Measurements from ENCODE around the gene ZFP90. TPM values are rescaled to one million over a fixed set of nuclear protein-coding genes. Genes with fewer than 3 reads are reported as not detected.

ZFP90 gene
- total RNA-seq, 2 donors from 2014 or later, result 20.4 to 33.2 TPM

DNA sequence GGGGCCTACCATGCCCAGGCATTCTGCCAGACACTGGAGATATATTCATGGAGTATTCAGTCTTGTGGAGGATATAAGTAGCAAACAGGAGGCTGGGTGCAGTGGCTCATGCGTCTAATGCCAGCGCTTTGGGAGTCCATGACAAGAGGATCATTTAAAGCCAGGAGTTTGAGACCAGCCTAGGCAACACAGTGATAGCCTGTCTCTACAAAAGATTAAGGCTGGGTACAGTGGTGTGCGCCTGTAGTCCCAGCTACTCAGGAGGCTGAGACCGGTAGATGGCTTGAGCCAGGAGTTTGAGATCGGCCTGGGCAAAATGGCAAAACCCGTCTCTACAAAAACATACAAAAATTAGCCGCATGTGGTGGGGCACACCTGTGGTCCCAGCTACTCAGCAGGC, 68.4 kb downstream of the ZFP90 start:
- Mint-ChIP-seq H3K36me3 (ENCODE audit: low read depth) (no peaks in the 10 kb centered on the region), H3K4me1 (peaks cover 6% of the 10 kb centered on the region), H3K9me3 (peaks cover 3% of the 10 kb centered on the region), H3K27ac (no peak overlapping the region), H3K27me3 (ENCODE audit: insufficient read depth) (no peaks in the 10 kb centered on the region), H3K4me3 (no peak overlapping the region)
- 87 to 90% methylated on average over 7 of the region's 7 CpGs for WGBS, 2 experiments (ENCODE audit: insufficient coverage in 1 of 2, insufficient read length in 1 of 2)
- Histone ChIP-seq H3K9me3 (ENCODE audit: control insufficient read depth, low read length) (no peaks in the 10 kb centered on the region), H3K9ac (ENCODE audit: extremely low read depth, low read length, poor library complexity, severe bottlenecking) (no peak overlapping the region), H3K4me3 (ENCODE audit: low read length) (no peak overlapping the region), H3K4me1 (ENCODE audit: control insufficient read depth, insufficient read depth, low read length) (no peaks in the 10 kb centered on the region), H3K27ac (ENCODE audit: low read depth, low read length) (no peak overlapping the region), H3K36me3 (ENCODE audit: control insufficient read depth, insufficient read depth, low read length) (no peaks in the 10 kb centered on the region), H3K27me3 (ENCODE audit: control insufficient read depth, insufficient read depth, low read length, poor library complexity, severe bottlenecking) (no peaks in the 10 kb centered on the region)
- no peak for DNase-seq
- TF ChIP-seq, protein P1, sequence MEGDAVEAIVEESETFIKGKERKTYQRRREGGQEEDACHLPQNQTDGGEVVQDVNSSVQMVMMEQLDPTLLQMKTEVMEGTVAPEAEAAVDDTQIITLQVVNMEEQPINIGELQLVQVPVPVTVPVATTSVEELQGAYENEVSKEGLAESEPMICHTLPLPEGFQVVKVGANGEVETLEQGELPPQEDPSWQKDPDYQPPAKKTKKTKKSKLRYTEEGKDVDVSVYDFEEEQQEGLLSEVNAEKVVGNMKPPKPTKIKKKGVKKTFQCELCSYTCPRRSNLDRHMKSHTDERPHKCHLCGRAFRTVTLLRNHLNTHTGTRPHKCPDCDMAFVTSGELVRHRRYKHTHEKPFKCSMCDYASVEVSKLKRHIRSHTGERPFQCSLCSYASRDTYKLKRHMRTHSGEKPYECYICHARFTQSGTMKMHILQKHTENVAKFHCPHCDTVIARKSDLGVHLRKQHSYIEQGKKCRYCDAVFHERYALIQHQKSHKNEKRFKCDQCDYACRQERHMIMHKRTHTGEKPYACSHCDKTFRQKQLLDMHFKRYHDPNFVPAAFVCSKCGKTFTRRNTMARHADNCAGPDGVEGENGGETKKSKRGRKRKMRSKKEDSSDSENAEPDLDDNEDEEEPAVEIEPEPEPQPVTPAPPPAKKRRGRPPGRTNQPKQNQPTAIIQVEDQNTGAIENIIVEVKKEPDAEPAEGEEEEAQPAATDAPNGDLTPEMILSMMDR (conservative IDR thresholded peaks at IDR 0.05), result no peak

DNA sequence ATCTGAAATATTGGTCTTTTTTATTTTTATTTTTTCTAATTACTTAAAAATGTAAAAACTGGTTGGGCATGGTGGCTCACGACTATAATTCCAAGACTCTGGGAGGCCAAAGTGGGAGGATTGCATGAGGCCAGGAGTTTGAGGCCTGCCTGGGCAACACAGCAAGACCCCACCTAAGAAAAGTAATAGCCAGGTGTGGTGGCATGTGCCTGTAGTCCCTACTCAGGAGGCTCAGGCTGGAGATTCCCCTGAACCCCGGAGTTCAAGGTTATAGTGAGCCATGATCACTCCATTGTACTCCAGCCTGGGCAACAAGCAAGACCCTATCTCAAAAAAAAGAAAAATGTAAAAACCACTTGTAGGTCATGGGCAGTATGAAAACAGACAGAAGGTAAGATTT, 69.2 kb downstream of the ZFP90 start:
- TF ChIP-seq, protein P1 (conservative IDR thresholded peaks at IDR 0.05), result no peak
- H3K27ac ChIP-seq (ENCODE audit: low read depth, low read length), result no peak overlapping the region
- Mint-ChIP-seq H3K4me1 (peaks cover 6% of the 10 kb centered on the region), H3K27me3 (ENCODE audit: insufficient read depth) (no peaks in the 10 kb centered on the region), H3K9me3 (peaks cover 9% of the 10 kb centered on the region), H3K27ac (no peak overlapping the region), H3K36me3 (ENCODE audit: low read depth) (no peaks in the 10 kb centered on the region), H3K4me3 (no peak overlapping the region)
- no peak overlapping the region for H3K4me3 ChIP-seq (ENCODE audit: low read length)
- no peaks in the 10 kb centered on the region for H3K27me3 ChIP-seq (ENCODE audit: control insufficient read depth, insufficient read depth, low read length, poor library complexity, severe bottlenecking)
- H3K36me3 ChIP-seq (ENCODE audit: control insufficient read depth, insufficient read depth, low read length), result no peaks in the 10 kb centered on the region
- 91 to 100% methylated on average over 1 to 2 of the region's 2 CpGs for WGBS, 2 experiments (ENCODE audit: insufficient coverage in 1 of 2, insufficient read length in 1 of 2)
- H3K9ac ChIP-seq (ENCODE audit: extremely low read depth, low read length, poor library complexity, severe bottlenecking), result no peak overlapping the region
- peaks cover 3% of the 10 kb centered on the region for H3K9me3 ChIP-seq (ENCODE audit: control insufficient read depth, low read length)
- no peak for DNase-seq
- H3K4me1 ChIP-seq (ENCODE audit: control insufficient read depth, insufficient read depth, low read length), result no peaks in the 10 kb centered on the region

DNA sequence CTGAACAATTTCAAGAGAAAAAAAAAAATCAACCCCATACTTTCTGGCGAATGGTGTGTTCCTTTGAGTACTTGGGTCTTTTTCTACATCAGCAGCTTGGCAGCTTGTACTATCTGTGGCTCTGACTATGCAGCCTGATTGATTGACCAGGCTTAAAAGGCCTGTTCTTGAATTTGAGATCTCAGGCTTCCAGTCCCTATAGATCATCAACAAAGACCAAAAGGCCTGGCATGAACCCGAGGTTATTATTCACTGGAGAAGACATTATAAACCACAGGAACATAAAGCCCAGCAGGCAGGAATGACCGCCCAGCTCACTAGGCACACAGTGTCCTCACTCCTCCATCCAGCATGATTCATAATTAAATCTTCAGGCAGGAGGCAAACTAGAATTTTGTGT, 73.9 kb downstream of the ZFP90 start:
- H3K9me3 Mint-ChIP-seq, result peaks cover 23% of the 10 kb centered on the region
- peaks cover 5% of the 10 kb centered on the region for H3K27me3 Mint-ChIP-seq (ENCODE audit: insufficient read depth)

More for the DNA sequence above, 73.9 kb downstream of the ZFP90 start:
- WGBS, 2 experiments (ENCODE audit: insufficient coverage in 1 of 2, insufficient read length in 1 of 2), result 93 to 100% methylated on average over 1 to 3 of the region's 3 CpGs
- Histone ChIP-seq H3K36me3 (ENCODE audit: control insufficient read depth, insufficient read depth, low read length) (no peaks in the 10 kb centered on the region), H3K4me1 (ENCODE audit: control insufficient read depth, insufficient read depth, low read length) (no peaks in the 10 kb centered on the region), H3K27me3 (ENCODE audit: control insufficient read depth, insufficient read depth, low read length, poor library complexity, severe bottlenecking) (no peaks in the 10 kb centered on the region), H3K9ac (ENCODE audit: extremely low read depth, low read length, poor library complexity, severe bottlenecking) (no peak overlapping the region), H3K9me3 (ENCODE audit: control insufficient read depth, low read length) (peaks cover 14% of the 10 kb centered on the region), H3K4me3 (ENCODE audit: low read length) (no peak overlapping the region), H3K27ac (ENCODE audit: low read depth, low read length) (no peak overlapping the region)
- no peaks in the 10 kb centered on the region for H3K36me3 Mint-ChIP-seq (ENCODE audit: low read depth)
- H3K4me1 Mint-ChIP-seq, result no peaks in the 10 kb centered on the region
- no peak overlapping the region for H3K27ac Mint-ChIP-seq
- no peak for DNase-seq
- no peak overlapping the region for H3K4me3 Mint-ChIP-seq
- TF ChIP-seq, protein P1 (conservative IDR thresholded peaks at IDR 0.05), result no peak

Data from endodermal cell (in vitro differentiated cells).